Measurements from ENCODE around the gene CXXC1. TPM values are rescaled to one million over a fixed set of nuclear protein-coding genes. Genes with fewer than 3 reads are reported as not detected.
"Not testable (repeated sequence)": the region's sequence is repeated elsewhere in the genome, so short reads cannot be mapped to it uniquely, and the experiment has no call there.

The CXXC1 gene
- total RNA-seq, 1 donor from 2014 or later = 80.2 TPM

DNA sequence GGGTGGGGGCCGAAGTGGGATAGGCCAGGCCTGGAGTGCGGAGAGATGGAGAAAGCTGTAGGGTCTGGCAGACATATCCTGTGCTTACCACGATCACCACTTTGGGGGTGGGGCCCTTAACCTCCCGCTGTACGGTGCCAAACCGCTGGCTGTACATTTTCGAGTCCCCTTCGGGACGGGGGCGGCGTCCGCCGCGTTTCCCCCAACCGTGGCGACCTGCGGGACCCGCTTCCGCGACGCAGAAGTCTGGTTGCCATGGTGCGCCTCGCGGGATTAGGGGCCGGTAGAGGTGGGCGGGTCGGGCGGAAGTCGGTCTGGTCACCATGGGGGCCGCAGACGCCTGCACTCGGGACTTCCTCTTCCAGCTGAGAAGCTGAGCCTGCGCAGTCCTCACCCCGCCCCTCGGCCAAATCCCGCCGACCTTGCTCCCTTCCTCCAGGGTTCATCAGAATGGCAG is 21.2 kb downstream of the CXXC1 start, which contains the start of gene CFAP53:
CFAP53 (minus strand) TSS at position 248 of the 457 bp plus-strand sequence; CDS start at position 157, 91 bp downstream.
- peaks cover 18% of the 10 kb centered on the region for H3K36me3 Mint-ChIP-seq
- H3K27me3 Mint-ChIP-seq (ENCODE audit: low read depth) = peaks cover 4% of the 10 kb centered on the region

DNA sequence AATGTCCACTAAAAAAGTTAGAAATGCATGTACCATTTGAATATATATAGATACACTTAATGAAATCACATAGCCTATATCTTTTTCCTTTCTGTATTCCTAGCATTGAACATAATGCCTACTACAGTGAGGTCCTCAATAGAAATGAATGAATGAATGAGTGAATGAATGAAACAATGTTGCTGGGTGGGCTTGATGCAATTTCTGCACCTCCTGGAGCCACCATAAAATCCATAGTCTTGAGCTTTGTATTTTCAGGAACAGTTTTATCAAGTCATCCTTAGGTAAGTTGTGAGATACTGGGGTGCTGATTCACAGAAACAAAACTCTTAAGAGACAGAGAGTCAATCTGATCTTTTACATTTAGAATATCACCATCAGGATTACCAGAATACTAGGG is 24.5 kb downstream of the CXXC1 start:
- no peak overlapping the region for H3K4me3 Mint-ChIP-seq
- DNase-seq (ENCODE audit: low spot score in 2 of 2, unreplicated experiment in 2 of 2) = no peak
- peaks cover 9% of the 10 kb centered on the region for H3K4me1 Mint-ChIP-seq
- no peak overlapping the region for H3K27ac Mint-ChIP-seq
- H3K27me3 Mint-ChIP-seq (ENCODE audit: low read depth) = peaks cover 4% of the 10 kb centered on the region
- peaks cover 4% of the 10 kb centered on the region for H3K36me3 Mint-ChIP-seq
- TF ChIP-seq, protein P1, sequence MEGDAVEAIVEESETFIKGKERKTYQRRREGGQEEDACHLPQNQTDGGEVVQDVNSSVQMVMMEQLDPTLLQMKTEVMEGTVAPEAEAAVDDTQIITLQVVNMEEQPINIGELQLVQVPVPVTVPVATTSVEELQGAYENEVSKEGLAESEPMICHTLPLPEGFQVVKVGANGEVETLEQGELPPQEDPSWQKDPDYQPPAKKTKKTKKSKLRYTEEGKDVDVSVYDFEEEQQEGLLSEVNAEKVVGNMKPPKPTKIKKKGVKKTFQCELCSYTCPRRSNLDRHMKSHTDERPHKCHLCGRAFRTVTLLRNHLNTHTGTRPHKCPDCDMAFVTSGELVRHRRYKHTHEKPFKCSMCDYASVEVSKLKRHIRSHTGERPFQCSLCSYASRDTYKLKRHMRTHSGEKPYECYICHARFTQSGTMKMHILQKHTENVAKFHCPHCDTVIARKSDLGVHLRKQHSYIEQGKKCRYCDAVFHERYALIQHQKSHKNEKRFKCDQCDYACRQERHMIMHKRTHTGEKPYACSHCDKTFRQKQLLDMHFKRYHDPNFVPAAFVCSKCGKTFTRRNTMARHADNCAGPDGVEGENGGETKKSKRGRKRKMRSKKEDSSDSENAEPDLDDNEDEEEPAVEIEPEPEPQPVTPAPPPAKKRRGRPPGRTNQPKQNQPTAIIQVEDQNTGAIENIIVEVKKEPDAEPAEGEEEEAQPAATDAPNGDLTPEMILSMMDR (IDR thresholded peaks at IDR 0.05; ENCODE audit: unreplicated experiment) = no peak
- peaks cover 7% of the 10 kb centered on the region for H3K9me3 Mint-ChIP-seq

More for the DNA sequence above, 21.2 kb downstream of the CXXC1 start, which contains the start of gene CFAP53:
- DNase-seq (ENCODE audit: low spot score in 2 of 2, unreplicated experiment in 2 of 2) = peak; percentile 66 to 85
- peak within 1 kb of the TSS; percentile 73 for H3K27ac Mint-ChIP-seq
- H3K4me3 Mint-ChIP-seq = peak within 1 kb of the TSS; percentile 92
- TF ChIP-seq, protein P1 (IDR thresholded peaks at IDR 0.05; ENCODE audit: unreplicated experiment) = no peak
- peaks cover 9% of the 10 kb centered on the region for H3K4me1 Mint-ChIP-seq
- no peaks in the 10 kb centered on the region for H3K9me3 Mint-ChIP-seq

DNA sequence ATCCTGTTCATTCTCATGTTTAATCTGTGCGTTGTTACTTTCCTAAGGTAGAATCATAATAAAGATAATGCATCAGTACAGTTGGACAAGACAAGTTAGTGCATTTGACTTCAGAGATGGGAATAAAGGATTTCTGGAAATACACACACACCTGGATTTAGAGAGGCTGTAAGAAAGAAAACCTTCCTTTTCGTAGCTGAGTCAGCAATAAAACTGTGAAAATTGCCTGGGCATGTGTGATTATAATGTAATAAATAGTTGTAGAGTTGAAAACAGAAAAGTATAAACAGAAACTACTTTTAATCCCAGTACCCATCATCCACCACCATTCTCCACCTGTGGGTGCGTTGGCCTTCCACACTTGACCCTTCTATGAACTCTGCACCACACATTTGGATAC is 36.6 kb downstream of the CXXC1 start:
- no peaks in the 10 kb centered on the region for H3K4me1 Mint-ChIP-seq
- DNase-seq (ENCODE audit: low spot score in 2 of 2, unreplicated experiment in 2 of 2) = no peak
- H3K27me3 Mint-ChIP-seq (ENCODE audit: low read depth) = no peaks in the 10 kb centered on the region
- H3K27ac Mint-ChIP-seq = no peak overlapping the region
- H3K4me3 Mint-ChIP-seq = no peak overlapping the region
- H3K36me3 Mint-ChIP-seq = no peaks in the 10 kb centered on the region
- TF ChIP-seq, protein P1 (IDR thresholded peaks at IDR 0.05; ENCODE audit: unreplicated experiment) = no peak
- H3K9me3 Mint-ChIP-seq = peaks cover 9% of the 10 kb centered on the region

DNA sequence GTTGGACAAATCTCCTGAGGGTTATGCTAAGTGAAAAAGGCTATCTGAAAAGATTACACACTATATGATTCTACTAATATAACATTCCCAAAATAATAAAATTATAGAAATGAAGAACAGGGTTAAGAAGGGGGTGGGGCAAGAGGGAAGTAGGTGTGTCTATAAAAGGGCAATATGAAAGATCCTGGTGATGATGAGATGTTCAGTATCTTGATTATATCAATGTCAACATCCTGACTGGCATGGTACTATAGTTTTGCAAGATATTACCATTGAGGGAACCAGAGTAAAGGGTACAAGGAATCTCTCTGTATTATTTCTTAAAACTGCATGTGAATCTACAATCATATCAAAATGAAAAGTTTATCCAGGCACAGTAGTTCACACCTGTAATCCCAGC is 37.9 kb downstream of the CXXC1 start:
- Mint-ChIP-seq H3K4me3 (no peak overlapping the region), H3K9me3 (peaks cover 9% of the 10 kb centered on the region), H3K27ac (no peak overlapping the region), H3K36me3 (peaks cover 2% of the 10 kb centered on the region), H3K27me3 (ENCODE audit: low read depth) (no peaks in the 10 kb centered on the region), H3K4me1 (no peaks in the 10 kb centered on the region)
- TF ChIP-seq, protein P1 (IDR thresholded peaks at IDR 0.05; ENCODE audit: unreplicated experiment) = no peak
- DNase-seq (ENCODE audit: low spot score in 2 of 2, unreplicated experiment in 2 of 2) = no peak

DNA sequence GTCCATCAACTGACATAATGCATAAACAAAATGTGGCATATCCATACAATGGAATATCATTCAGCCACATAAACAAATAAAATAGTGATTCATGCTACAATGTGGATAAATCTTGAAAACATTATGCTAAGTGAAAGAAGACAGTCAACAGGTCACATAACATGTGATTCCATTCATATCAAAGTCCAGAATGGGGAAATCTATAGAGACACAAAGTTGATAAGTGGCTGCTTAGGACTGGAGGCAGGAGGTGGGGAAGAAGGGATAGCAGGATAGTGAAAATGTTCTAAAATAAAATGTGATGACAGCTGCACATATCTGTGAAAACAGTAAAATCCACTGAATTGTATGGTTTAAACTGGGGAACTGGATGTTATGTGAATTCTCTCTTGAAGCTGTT is 39.9 kb downstream of the CXXC1 start:
- Mint-ChIP-seq H3K4me1 (no peaks in the 10 kb centered on the region), H3K9me3 (peaks cover 24% of the 10 kb centered on the region), H3K4me3 (no peak overlapping the region), H3K27ac (no peak overlapping the region), H3K36me3 (peaks cover 2% of the 10 kb centered on the region), H3K27me3 (ENCODE audit: low read depth) (no peaks in the 10 kb centered on the region)
- TF ChIP-seq, protein P1 (IDR thresholded peaks at IDR 0.05; ENCODE audit: unreplicated experiment) = no peak
- DNase-seq (ENCODE audit: low spot score in 2 of 2, unreplicated experiment in 2 of 2) = no peak

DNA sequence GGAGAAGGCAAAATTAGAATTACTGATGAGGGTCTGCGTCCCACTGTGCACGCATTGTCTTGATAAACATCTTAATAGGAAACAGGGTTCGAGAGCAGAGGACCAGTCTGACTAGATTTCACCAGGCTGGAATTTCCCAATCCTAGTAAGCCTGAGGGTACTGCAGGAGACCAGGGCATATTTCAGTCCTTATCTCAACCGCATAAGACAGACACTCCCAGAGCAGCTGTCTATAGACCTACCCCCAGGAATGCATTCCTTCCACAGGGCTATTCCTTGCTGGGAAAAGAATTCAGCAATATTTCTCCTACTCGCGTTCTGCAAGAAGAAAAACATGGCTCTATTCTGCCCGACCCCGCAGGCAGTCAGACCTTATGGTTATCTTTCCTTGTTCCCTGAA is 45.7 kb downstream of the CXXC1 start:
- H3K4me3 Mint-ChIP-seq; H3K27me3 Mint-ChIP-seq (ENCODE audit: low read depth); DNase-seq (ENCODE audit: low spot score in 2 of 2, unreplicated experiment in 2 of 2); H3K27ac Mint-ChIP-seq; H3K4me1 Mint-ChIP-seq; H3K36me3 Mint-ChIP-seq: not testable (repeated sequence)
- peaks cover 47% of the 10 kb centered on the region for H3K9me3 Mint-ChIP-seq
